ENCODE measurements around the gene TADA2B. TPM values are rescaled to one million over a fixed set of nuclear protein-coding genes. Genes with fewer than 3 reads are reported as not detected.

The TADA2B gene
- total and polyA plus RNA-seq, 10 of the 15 experiments (the other 5 are each of a cell fraction or from before 2014, with no cell fraction given), result 0.66 to 12.0 (median 5.6) TPM

DNA sequence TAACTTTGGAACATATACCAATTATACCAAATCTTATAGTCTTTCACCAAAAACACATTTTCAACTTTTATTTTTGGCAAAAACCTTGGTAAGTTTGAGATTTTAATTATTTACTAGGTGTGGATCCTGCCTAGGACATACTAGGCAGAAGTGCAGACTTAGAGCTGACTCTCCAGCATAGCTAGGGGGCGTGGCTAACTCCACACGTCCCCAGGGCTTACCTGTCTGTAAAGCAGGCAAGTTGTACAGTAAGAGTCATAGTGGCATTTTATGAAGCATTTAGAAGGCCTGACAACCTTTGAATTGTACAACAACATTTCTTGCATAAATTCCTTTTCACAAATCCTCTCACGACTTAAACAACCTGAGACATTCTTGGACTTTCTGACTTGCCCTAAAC, 43.9 kb downstream of the TADA2B start:
- ChIA-PET CTCF (interaction anchor here (0.7 to 0.9 kb wide), 2 partner anchors 10 to 249 kb away, joined by 3 to 4 read pairs; no protein-coding TSS in a partner anchor), POLR2A (no interaction called here), SMC1A (ENCODE audit: uncharacterized antibody, unreplicated experiment) (interaction anchor here (1.3 kb wide), 1 partner anchor 17 kb away, joined by 3 read pairs; no protein-coding TSS in a partner anchor), RAD21 (ENCODE audit: unreplicated experiment) (no interaction called here)
- WGBS (ENCODE audit: insufficient coverage, insufficient replicate concordance, low lambda C conversion rate, missing lambda C conversion rate), result 52% methylated on average over 3 of the region's 3 CpGs
- BruUV-seq (replicated peaks), result no TSS peak
- Histone ChIP-seq H3K79me2 (ENCODE audit: control insufficient read depth, insufficient read depth, low read length) (no peaks in the 10 kb centered on the region), H3K4me1 (ENCODE audit: control insufficient read depth, insufficient read depth, low read length) (no peaks in the 10 kb centered on the region), H3K4me3 (no peak overlapping the region), H3K27ac (ENCODE audit: control insufficient read depth, insufficient read depth) (no peak overlapping the region), H3K9ac (ENCODE audit: control insufficient read depth, insufficient read depth, low read length) (no peak overlapping the region), H3K4me2 (ENCODE audit: control insufficient read depth, insufficient read depth) (no peak overlapping the region), H2AFZ (ENCODE audit: control insufficient read depth, low read depth, low read length) (no peak overlapping the region), H3K9me3 (replicated peaks; ENCODE audit: control insufficient read depth, insufficient read depth, low read length) (no peaks in the 10 kb centered on the region), H4K20me1 (ENCODE audit: control insufficient read depth, insufficient read depth) (no peaks in the 10 kb centered on the region), H3K27me3 (replicated peaks in 1 of 2; ENCODE audit: control insufficient read depth in 2 of 2, insufficient read depth in 2 of 2, low read length in 1 of 2) (peaks cover 0 to 4% of the 10 kb centered on the region in 2 experiments; a peak in 2 of 4 replicates), H3K36me3 (ENCODE audit: control insufficient read depth in 2 of 2, insufficient read depth in 2 of 2, low read length in 1 of 2) (no peaks in the 10 kb centered on the region)
- TF ChIP-seq BACH1 (IDR thresholded peaks at IDR 0.05; ENCODE audit: borderline replicate concordance) (no peak), ZBED1 (IDR thresholded peaks at IDR 0.05; ENCODE audit: borderline replicate concordance) (no peak), POU2F2 (IDR thresholded peaks at IDR 0.05; ENCODE audit: borderline replicate concordance, low read depth, low read length) (no peak), ZNF217 (IDR thresholded peaks at IDR 0.05) (no peak), MYB (IDR thresholded peaks at IDR 0.05; ENCODE audit: borderline replicate concordance, low read depth, low read length) (no peak)
- TF ChIP-seq, protein P1, sequence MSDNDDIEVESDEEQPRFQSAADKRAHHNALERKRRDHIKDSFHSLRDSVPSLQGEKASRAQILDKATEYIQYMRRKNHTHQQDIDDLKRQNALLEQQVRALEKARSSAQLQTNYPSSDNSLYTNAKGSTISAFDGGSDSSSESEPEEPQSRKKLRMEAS (IDR thresholded peaks at IDR 0.05; ENCODE audit: low read depth, low read length), result no peak
- TF ChIP-seq, protein P2, sequence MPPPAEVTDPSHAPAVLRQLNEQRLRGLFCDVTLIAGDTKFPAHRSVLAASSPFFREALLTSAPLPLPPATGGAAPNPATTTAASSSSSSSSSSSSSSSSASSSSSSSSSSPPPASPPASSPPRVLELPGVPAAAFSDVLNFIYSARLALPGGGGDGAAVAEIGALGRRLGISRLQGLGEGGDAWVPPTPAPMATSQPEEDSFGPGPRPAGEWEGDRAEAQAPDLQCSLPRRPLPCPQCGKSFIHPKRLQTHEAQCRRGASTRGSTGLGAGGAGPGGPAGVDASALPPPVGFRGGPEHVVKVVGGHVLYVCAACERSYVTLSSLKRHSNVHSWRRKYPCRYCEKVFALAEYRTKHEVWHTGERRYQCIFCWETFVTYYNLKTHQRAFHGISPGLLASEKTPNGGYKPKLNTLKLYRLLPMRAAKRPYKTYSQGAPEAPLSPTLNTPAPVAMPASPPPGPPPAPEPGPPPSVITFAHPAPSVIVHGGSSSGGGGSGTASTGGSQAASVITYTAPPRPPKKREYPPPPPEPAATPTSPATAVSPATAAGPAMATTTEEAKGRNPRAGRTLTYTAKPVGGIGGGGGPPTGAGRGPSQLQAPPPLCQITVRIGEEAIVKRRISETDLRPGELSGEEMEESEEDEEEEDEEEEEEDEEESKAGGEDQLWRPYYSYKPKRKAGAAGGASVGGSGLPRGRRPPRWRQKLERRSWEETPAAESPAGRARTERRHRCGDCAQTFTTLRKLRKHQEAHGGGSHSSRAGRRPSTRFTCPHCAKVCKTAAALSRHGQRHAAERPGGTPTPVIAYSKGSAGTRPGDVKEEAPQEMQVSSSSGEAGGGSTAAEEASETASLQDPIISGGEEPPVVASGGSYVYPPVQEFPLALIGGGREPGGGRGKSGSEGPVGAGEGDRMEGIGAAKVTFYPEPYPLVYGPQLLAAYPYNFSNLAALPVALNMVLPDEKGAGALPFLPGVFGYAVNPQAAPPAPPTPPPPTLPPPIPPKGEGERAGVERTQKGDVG (CRISPR knock-in tag; IDR thresholded peaks at IDR 0.05), result no peak
- FAIRE-seq (no peak), DNase-seq (ENCODE audit: low read depth, low spot score) (no peak), ATAC-seq (no peak)
- intact Hi-C loops (cut with micrococcal nuclease; ENCODE audit: unreplicated experiment) (no loop called here), in situ Hi-C loops (cut with MboI) (no loop called here)

Data from GM12878 (cell line).